ENCODE measurements around the gene CR2. TPM values are rescaled to one million over a fixed set of nuclear protein-coding genes. Genes with fewer than 3 reads are reported as not detected.
"Not testable (repeated sequence)": the region's sequence is repeated elsewhere in the genome, so short reads cannot be mapped to it uniquely, and the experiment has no call there.

CR2 gene
- total RNA-seq, 1 experiment from 2014 or later = not detected

DNA sequence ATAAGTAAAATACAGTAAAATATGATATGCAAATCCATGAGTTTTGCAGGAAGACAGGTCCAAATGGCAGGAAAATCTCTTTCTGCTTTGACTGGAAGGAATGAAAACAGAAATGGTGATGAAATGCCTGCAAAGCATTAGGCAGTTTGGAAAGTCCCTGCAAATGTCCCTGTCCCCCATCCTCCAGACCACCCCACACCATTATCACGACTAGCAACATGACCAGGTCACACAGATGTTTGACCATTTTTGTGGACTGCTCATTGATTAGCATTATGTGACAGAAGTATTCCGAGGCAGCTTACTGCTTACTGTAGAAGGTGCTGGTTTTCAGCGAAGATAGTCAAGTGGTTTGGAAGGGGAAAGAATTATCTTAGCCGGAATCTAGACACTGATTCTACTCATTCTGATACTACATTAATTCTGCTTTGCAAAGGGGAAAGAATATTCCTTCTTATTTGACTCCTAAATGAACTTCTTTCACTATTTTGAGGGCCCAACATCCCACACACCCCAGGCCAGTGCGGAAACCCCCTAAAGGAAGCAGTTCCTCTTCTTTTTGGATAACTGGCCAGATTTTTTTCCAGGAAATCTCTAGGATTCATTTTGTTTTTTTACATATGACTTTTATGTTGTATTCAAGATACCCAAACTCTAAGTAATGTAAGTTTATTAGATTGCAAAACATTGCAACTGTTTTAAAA is 9.5 kb upstream of the CR2 start:
- DNase-seq (ENCODE audit: low spot score) = no peak

DNA sequence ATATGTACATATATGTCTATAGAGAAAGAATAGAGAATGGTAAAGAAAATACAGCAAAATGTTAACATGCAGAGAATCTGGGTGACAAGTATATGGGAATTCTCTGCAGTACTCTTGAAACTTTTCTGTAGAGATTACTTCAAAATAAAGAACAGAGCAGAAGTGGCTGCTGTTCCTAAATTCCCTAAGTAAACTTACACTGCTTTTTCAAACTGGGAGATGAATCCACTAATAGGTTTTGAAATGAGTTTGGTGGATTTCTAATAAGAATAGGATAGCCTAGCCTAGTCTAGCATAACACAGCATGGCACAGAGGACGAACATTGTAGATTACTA is 450 bp upstream of the CR2 start:
- no peak for DNase-seq (ENCODE audit: low spot score)

DNA sequence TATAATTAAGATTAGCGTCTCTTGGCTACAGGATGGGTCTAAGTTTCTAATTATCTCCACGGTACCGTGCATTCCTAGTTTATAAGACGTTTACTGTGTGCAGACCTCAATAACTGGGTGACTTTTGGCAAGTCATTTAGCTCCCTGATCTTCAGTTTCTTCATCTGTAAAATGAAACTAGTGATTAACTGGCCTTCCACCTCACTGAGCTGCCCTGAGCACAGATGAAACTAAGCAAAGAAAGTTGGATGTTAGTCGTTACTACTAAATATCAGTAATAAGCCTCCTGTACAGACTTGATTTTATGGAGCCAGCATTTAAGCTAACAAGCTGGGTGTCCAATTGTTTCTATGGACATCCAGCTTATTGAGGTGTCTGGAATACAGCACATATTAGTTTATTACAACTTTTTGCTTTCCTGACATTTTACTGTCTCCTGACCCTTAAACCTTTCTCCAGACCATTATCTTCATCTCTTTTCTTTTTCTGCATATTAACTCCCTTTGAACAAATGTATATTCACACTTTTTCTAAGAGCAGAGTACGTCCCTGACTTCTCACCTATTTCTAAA is 1.1 kb downstream of the CR2 start:
- DNase-seq (ENCODE audit: low spot score) = no peak

DNA sequence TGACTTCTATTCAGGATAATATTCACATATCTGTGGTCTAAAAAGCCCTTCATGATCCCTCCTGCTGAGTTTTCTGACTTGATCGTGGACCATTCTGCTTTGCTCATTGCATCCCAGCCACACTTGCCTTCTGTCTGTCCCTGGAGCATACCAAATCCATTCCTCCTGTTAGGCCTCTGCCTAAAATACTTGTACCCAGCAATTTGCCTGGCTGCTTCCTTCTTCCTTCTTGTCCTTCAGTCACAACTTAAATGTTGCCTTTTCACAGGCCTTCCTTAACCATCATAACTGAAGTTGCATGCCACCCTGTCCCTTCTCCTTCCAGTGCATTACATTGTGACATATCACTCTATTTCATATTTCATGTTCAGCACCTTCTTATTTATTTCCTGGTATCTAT is 4.3 kb downstream of the CR2 start:
- DNase-seq (ENCODE audit: low spot score) = no peak

DNA sequence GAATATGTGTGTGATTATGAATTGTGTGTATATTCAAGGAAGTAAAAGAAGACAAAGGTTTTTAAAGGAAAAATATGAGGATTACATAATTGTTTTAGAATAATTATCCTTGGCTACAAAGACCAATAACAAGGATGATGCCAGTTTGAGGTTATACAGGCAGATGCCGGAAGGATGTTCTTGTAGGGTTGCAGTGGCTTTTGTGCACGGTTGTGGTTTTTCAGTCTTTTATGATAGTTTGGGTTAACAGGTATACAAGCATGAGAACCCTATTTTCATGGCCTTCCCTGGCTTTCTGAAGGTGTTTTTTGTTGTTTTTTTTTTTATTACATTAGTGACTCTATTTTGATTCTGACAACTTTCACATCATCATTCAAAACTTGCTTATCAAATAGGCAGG is 4.9 kb downstream of the CR2 start:
- no peak for DNase-seq (ENCODE audit: low spot score)

DNA sequence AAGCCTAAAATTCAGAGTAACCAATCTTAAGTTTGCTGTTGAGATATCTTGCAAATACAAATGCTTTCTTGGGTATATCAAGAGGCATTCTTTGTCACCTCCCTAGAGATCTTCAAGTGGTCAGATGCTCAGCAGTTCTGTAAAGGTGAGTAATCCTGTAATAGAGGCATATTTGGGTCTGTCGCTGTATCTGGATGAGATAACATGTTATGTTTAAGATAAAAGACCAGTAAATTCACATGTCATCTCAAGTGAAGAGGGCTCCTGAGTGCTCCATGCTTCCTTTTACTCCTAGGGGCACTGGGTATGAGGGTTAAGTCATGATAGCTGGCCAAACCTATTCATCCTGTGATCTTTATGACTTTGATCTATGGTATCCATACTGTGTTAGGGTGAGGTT is 7.5 kb downstream of the CR2 start:
- DNase-seq (ENCODE audit: low spot score) = no peak

DNA sequence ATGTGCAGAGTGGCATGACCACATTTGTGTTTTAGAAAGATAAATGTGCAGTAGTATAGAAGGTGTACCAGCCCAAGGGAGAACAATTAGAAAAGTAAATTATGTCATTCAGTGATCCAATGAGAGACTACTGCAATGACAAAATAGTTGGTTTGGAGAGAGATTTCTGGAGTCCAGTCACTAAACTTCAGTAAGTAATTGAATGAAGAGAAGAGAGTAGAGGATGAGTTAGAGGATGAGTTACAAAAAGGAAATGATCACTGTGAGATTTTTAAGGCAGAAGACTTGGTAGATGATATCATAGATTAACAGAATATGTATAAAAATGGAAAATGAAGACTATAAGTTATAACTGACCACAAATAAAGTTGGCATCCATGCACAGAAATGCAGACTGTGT is 8.4 kb downstream of the CR2 start:
- no peak for DNase-seq (ENCODE audit: low spot score)

DNA sequence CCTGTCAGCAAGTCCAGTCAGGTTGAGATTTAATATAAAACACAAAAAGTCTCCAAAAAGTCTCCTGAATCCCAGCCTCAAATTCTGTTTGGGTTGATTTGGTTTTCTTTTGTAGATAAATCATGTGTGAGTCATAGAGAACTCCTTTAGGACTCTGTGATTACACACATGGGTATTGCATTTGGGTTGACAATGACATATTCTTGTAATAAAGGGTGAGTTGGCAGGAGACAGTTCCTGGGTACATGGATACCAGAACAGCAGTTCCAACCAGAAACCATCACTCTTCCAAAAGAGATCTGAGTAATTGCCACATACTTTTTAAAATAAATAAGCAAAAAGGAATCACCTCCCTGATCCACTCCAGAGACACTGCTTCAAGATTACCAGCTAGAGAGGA is 8.9 kb downstream of the CR2 start:
- peak; percentile 83 for DNase-seq (ENCODE audit: low spot score)

DNA sequence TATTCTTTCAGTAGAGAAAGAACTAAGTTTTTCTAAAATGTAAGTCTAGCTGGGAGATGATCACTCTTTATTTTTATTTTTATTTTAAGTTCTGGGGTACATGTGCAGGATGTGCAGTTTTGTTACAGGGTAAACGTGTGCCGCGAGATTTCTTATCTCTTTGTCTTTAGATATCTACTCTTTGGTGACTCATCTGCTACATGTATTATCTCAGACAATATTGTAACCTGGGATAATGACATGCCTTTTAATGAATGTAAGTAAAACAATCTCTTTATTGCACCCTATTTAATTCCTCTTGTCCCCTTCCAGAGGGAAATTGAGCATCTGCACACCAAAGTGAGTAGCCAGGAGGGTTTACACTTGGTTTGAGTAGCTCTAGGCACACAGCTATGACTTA is 9.4 kb downstream of the CR2 start:
- DNase-seq (ENCODE audit: low spot score) = peak; percentile 24

DNA sequence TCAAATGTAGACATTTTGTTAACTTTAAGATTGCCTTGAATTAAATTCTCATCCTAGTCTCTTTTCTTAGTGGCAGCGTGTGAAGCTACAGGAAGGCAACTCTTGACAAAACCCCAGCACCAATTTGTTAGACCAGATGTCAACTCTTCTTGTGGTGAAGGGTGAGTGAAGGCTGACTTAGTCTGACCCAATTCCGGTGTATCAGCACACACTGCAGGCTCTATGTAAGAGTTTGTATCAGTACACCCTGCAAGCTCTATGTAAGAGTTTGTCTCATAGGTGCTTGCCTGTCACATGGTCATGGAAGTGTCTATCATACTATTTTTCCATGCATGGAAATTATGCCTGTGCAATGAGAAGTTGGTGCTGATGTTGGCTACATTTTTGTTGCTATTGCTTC is 16.8 kb downstream of the CR2 start:
- DNase-seq (ENCODE audit: low spot score) = no peak

DNA sequence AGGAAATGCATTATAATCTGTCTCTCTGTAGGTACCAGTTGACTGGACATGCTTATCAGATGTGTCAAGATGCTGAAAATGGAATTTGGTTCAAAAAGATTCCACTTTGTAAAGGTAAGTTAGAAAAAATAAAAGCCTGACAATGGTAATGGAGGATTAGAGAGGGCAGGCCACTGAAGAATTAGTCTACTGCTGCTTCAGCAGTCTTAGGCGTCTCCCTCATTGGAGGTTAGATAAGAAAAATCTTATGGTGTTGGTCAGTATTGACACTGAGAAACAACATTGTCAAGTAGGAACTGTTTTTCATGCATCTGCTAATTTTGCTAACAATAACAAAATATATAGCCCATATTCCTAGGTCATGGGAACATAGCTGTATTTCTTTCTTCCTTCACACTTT is 20.1 kb downstream of the CR2 start:
- DNase-seq (ENCODE audit: low spot score) = no peak

DNA sequence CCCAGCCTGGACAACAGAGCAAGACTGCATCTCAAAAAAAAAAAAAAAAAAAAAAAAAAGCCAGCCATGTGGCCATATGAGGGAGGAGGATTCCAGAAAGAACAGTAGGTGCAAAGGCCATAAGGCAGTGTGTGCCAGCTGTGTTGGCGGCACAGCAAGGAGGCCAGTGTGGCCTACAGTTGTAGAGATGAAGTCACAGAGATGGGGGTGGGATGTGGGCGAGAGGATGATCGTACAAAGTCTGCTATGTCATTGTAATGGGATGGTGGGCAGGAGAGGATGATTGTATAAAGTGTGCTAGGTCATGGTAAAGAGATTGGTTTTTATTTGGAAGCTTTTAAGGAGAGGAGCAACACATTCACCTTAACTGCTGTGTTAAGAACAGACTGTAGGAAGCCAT is 32.1 kb downstream of the CR2 start:
- DNase-seq (ENCODE audit: low spot score) = no peak

DNA sequence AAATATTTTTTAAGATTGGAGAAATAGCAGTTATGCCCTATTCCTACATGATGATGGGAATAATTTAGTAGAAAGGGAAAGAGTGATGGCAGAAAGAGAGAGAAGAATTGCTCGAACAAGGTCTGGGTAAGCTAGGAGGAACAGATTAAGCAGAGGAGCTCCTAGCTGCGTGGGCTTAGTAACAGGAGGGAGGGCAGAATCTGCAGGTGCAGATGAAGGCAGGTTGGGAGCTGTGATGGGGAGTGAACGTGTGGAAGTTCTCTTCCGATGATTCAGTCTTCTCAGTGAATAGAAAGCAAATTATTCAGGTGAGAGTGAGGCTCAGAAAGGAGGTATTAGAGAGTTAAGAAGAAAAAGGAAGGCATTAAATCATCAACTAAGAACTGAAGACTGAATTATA is 33.5 kb downstream of the CR2 start:
- no peak for DNase-seq (ENCODE audit: low spot score)

DNA sequence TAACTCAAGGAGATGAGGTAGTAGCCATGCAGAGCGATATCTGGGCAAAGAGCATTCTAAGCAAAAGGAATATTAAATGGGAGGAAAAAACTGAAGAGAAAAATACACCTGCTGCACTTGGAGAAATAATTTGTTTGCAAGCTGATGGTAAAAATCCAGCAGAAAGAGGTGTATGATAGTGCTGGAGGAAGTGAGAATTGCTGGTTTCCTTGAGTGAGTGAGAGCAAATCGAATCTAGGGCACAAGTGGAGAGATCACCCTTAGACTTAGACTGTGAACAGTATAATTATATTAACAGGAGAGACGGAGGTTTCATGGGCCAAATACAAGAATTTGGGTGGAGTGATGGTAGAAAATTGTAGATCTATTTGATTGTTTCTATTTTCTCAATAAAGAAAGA is 39.1 kb downstream of the CR2 start:
- DNase-seq (ENCODE audit: low spot score) = no peak

DNA sequence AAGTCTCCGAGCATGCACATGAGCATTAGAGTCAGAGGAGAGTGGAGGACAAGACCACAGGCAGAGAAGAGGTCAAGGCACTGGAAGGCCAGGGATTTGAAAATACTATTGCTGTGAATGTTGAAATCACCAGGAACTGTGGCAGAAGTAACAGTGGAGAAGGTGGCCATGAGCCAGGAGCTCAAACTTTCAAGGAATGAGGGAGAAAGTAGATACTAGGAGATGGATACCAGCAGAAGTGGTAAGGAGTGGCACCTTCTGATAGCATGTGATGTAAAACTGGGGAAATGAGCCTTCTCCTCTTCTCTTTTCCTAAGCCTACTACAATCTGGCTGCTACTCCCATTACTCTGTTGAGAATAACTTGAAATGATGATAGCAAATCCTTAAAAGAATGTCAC is 40.0 kb downstream of the CR2 start:
- DNase-seq (ENCODE audit: low spot score) = no peak

DNA sequence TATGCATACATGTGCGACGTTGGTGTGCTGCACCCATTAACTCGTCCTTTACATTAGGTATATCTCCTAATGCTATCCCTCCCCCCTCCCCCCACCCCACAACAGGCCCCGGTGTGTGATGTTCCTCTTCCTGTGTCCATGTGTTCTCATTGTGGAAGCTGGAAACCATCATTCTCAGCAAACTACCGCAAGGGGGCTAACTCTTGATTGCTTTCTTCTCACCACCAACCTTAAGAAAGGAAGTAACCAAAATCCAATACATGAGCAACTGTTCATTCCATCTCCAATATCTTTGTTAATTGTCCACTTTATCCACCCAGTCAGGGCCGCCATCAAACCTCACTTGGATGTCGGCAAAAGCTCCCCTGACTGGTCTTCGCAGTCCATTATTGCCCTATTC is 41.2 kb downstream of the CR2 start:
- not testable (repeated sequence) for DNase-seq (ENCODE audit: low spot score)

DNA sequence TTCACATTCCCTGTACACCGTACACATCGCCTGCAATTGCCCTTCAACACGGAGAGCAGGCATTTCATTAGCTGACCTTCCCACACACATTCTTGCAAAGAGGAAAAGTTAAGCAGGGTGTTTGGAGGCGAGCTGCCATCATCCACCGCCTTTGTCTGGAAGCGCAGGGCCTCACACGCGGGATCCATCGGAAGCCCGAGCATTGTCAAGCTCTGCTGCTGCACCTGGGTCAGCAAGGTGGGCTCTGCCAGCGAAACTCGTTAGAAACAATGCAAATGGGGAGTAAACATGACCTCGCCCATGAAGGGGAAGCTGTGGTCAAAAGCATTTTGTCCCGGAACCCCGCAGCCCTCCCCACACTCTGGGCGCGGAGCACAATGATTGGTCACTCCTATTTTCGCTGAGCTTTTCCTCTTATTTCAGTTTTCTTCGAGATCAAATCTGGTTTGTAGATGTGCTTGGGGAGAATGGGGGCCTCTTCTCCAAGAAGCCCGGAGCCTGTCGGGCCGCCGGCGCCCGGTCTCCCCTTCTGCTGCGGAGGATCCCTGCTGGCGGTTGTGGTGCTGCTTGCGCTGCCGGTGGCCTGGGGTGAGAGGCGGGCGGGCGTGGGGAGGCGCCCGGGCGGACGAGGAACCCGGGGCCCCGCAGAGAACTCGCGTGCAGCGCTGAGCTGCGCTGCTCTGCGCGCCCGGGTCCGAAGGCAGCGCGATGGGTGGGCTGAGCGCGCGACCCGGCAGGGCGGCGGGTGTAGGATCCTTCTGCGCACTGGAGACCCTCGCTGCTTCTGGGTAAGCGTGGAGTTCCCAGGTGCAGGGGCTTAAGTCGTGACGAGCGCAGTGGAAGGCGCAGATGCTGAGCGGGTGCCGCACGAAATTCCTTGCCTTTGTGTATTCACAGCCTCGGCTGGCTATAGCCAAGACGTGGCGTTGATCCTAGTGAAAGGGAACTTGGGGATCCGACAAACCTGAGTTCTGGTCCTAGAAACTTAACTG is 42.0 kb downstream of the CR2 start, which contains the start of gene CR1:
TSS of gene CR1 (plus strand) at position 357 of the 992 bp plus-strand sequence. CDS start at position 468, 111 bp downstream.
- DNase-seq (ENCODE audit: low spot score) = no peak

DNA sequence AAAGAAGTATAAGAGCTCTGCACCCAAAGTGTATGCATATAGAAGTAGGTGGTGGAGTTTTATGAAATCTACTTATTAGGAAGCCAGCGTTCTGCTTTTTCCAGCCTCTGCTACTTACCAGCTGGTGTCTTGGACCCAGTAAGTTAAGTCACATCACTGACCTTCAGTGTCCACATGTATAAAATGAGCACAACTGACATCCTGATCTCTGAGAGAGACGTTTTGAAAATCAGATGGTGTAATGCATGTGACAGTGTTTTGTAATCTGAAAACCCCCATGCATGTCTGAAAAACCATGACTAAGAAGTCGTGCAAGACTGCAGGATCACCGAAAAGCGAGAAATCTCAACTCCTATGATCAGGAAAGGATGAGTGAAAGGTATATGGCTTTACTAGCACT is 43.8 kb downstream of the CR2 start:
- DNase-seq (ENCODE audit: low spot score) = no peak

DNA sequence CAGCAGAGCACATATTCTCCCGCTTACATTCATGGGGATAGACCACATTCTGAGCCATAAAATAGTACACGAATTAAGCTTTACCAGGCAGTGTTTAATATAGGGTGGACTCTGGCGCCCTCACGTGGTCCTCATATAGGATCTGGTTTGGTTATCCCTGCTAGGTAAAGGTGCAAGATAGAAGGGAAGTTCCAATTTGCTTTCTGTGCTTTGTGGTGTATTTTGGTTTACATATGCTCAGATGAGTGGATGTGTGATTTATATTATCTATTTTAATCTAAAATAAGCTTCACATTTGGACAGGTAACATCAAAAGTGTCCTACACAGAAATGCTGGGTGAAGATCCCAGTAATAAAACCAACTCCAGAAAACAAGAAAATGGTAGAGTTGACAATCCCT is 45.4 kb downstream of the CR2 start:
- peak; percentile 77 for DNase-seq (ENCODE audit: low spot score)

DNA sequence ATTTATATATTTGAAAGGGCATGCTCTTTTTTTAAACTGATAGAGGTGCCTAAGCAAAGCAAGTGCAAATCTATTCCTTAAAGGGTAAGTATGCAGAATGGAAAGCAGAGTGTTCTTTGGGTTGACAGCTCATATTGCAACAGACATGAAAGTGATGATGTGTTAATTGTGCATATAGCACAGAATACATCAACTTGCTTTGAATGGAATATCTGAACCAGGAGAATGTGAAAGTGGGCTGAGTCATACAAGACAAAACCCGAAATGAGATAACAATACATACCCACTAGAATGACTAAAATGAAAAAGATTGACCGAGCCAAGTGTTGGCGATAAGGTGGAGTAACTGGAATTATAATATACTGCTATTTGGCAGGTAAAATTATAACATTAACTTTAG is 46.2 kb downstream of the CR2 start:
- DNase-seq (ENCODE audit: low spot score) = no peak

DNA sequence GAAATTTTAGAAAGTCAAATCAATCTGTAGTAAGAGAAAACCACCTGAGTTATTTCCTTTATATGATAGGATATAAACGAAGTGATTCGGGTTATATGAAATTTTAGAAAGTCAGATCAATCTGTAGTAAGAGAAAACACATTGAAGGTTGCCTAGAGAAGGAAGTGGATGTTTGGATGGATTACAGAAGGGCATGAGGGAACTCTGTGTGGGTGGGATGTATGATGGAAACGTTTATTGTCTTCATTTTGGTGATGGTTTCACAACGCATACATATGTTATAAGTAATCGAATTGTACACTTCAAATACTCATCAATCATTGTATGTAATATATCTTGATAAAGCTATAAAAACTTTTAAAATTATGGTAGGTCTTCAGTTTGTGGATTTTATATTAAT is 46.9 kb downstream of the CR2 start:
- no peak for DNase-seq (ENCODE audit: low spot score)

DNA sequence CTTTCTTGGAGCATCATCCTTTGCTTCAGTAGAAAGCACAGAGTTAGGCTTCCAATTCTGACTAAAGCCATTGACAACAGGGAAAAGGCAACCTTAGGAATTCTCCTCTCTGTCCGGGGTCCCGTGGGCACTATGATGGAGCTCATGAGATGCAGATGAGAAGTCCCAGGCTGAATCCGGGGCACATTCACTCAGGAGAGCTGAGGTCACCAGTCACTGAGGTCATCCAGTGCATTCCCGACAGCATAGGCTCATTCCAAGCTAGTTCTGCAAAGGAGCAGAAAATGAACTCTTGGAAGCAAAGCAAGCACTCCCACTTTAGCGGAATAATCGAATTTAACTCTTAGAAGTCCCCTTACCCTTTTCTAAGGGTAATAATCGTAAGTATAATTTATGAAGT is 48.6 kb downstream of the CR2 start:
- no peak for DNase-seq (ENCODE audit: low spot score)

DNA sequence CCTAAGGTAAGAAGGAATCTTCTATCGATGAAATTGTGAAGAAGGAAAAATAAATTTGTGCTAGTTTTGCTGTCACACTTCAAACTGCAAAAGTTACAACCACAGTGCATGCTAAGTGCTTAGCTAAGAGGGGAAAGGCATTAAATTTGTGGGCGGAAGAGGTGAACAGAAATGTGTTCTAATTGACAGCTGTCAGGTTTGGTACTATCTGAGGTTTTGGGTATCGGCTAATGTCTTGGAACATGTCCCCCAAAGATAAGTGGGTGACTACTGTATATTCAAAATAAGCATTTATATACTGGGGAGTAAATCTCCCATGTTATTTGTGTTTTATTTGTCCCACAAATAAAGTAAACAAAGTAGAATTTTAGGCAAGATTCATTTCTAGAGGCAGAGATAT is 49.8 kb downstream of the CR2 start:
- DNase-seq (ENCODE audit: low spot score) = no peak
